Mammary epithelial cell (primary cell): ENCODE measurements around the gene NUDT16L1.

Experiments used
- EZH2 ChIP-seq: IDR thresholded peaks from 2 replicates; pipeline ENCODE4 v1.6.1; 2012; ENCODE audit warnings: low read length, inconsistent platforms, borderline replicate concordance
- TF ChIP-seq, protein P1 (sequence below), 2 donors: IDR thresholded peaks in 1 of 2; conservative IDR thresholded peaks in 1 of 2; 2 replicates each; pipeline ENCODE4 v1.5.1; 2011 to 2012; ENCODE audit warnings: inconsistent platforms in 2 of 2, low read length in 2 of 2, mild to moderate bottlenecking in 2 of 2, control low read depth in 1 of 2, low read depth in 1 of 2; ENCODE audit not compliant: insufficient read depth in 1 of 2; ENCODE audit errors: extremely low read depth in 1 of 2

DNA sequence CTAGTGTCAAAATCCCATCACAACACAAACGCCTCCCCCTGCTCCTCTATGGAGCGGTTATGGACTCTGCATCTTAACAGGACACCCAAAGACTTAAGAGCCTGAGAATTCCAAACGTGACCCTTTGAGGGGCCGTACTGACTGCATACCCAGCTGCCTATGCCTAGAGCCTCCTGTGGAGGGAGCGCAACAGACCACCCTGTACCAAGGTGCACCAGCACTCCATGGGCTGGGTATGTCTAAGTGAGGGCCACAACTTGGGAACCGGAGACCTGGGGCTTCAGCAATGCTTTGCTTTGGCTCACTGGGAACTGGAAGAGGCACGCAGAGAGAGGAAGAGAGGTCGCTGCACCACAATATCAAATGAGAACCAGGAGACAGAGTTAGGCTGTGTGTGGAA is 35.3 kb downstream of the NUDT16L1 start:
- TF ChIP-seq, protein P1, sequence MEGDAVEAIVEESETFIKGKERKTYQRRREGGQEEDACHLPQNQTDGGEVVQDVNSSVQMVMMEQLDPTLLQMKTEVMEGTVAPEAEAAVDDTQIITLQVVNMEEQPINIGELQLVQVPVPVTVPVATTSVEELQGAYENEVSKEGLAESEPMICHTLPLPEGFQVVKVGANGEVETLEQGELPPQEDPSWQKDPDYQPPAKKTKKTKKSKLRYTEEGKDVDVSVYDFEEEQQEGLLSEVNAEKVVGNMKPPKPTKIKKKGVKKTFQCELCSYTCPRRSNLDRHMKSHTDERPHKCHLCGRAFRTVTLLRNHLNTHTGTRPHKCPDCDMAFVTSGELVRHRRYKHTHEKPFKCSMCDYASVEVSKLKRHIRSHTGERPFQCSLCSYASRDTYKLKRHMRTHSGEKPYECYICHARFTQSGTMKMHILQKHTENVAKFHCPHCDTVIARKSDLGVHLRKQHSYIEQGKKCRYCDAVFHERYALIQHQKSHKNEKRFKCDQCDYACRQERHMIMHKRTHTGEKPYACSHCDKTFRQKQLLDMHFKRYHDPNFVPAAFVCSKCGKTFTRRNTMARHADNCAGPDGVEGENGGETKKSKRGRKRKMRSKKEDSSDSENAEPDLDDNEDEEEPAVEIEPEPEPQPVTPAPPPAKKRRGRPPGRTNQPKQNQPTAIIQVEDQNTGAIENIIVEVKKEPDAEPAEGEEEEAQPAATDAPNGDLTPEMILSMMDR (conservative IDR thresholded peaks at IDR 0.05 in 1 of 2, IDR thresholded peaks at IDR 0.05 in 1 of 2; ENCODE audit: extremely low read depth in 1 of 2, insufficient read depth in 1 of 2, low read depth in 1 of 2, low read length in 2 of 2), result no peak
- no peak for TF ChIP-seq EZH2
